DMS 273 (cell line): ENCODE data around the gene ECEL1.

Experiments
- DNase-seq: peaks from one replicate; lab custom pipeline; 2025; ENCODE audit not compliant: unreplicated experiment; lab: John Stamatoyannopoulos, UW

ECEL1 gene

DNA sequence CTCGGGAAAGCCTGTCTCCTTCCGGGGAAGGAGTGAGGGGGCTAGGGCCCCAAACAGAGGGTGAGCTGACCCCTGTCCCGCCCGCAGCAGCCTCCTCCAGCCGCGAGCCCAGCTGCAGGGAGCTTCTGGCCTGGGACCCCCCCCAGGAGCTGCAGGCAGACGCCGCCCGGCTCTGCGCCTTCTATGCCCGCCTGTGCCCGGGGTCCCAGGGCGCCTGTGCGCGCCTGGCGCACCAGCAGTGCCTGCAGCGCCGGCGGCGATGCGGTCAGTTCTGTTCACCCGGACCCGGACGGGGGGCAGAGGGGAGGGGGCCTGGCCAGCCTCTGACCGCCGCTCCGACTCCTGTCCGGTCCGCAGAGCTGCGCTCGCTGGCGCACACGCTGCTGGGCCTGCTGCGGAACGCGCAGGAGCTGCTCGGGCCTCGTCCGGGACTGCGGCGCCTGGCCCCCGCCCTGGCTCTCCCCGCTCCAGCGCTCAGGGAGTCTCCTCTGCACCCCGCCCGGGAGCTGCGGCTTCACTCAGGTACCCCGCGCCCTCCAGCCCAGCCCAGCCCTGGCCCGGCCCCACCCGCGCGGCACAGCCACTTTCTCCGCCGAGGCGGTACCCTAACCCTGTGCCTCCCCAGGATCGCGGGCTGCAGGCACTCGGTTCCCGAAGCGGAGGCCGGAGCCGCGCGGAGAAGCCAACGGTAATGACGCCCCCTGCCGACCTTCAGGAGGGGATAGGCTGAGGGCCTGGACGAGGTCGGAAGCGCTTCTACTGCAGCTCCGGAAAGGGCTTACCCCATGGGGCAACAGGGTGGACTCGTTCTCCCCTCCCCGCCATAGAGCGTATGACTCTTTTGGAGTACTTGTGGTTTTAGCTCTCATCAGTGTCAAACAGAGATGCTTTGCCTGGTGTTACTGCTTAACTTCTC lies 36.3 kb upstream of the ECEL1 start:
- peak; percentile 88 for DNase-seq

DNA sequence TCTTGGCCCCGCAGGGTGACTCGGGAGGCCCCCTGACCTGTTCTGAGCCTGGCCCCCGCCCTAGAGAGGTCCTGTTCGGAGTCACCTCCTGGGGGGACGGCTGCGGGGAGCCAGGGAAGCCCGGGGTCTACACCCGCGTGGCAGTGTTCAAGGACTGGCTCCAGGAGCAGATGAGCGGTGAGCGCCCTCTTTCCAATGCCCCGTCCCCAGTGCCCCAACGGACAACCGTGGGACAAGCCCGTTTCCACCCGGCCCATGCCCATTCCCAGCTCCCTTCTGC lies 35.7 kb upstream of the ECEL1 start:
- DNase-seq: peak; percentile 70

DNA sequence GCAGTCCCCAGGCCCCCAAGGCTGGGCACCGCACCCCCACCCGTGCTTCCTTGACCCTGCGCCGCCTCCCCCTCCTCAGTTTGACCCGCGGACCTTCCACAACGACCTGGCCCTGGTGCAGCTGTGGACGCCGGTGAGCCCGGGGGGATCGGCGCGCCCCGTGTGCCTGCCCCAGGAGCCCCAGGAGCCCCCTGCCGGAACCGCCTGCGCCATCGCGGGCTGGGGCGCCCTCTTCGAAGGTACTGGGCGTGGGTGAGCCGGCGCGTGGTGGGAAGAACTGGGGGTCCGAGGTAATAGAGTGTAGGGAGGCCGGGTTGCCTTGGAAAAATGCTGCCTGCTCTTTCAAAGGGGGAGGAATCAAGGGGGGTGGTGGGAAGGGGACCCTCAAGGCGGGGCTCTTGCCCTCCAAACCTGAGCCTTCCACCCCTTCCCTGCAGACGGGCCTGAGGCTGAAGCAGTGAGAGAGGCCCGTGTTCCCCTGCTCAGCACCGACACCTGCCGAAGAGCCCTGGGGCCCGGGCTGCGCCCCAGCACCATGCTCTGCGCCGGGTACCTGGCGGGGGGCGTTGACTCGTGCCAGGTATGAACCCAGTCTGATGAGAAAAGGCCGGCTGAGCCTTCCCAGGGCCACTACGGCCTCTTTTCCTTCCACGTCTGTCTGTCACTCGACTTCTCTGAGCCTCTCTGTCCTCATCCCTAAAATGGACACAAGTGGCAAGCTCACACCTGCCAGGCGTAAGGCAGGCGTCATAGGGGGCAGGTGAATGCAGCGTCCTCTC lies 35.2 kb upstream of the ECEL1 start:
- DNase-seq: peak; percentile 64

DNA sequence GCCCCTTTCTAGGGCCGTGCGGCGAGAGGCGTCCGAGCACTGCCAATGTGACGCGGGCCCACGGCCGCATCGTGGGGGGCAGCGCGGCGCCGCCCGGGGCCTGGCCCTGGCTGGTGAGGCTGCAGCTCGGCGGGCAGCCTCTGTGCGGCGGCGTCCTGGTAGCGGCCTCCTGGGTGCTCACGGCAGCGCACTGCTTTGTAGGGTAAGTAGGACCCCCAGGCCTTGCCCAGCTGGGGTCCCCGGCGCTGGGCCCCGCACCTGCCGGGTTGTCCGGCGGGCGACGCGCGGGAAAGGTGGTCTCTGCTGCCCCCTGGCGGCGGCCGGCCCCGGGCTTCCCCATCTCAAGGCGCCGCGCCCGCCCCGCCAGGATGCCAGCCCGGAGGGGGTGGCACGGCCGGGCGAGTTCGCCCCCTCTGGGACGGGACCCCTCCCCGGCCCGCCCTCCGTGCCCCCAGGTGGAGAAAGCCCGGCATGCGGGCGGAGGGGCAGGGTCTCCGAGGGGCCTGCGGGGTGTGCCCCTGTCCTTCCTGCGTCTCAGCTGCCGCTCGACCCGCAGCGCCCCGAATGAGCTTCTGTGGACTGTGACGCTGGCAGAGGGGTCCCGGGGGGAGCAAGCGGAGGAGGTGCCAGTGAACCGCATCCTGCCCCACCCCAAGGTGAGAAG lies 34.5 kb upstream of the ECEL1 start:
- DNase-seq: peak; percentile 75

DNA sequence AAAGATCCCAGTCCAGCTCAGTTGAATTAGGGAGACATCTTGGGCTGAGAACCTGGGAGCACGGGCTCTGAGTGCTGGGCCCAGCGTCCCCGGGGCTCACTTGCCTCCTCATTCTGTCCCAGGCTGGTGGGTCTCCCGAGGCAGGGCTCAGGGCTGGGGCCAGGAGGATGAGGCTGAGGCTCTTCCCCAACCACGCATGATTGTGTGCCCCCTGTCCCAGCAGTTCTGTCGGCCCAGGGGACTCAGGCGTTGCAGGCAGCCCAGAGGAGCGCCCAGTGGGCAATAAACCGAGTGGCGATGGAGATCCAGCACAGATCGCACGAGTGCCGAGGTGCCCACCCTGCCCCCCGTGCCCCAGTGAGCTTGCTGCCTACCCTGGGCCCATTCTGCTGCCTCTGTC lies 33.5 kb upstream of the ECEL1 start:
- DNase-seq: no peak

- DNase-seq: no peak
These were observed 32.9 kb upstream of the ECEL1 start for GRCh38 chr2:232520489-232520888.

- no peak for DNase-seq
These were observed 32.2 kb upstream of the ECEL1 start, which contains the start of gene PRSS56 for GRCh38 chr2:232519581-232520438. PRSS56 (plus strand) TSS chr2:232520388; CDS start chr2:232520599, 211 bp downstream.

- DNase-seq: no peak
These were observed 31.2 kb upstream of the ECEL1 start for GRCh38 chr2:232518844-232519243.

DNA sequence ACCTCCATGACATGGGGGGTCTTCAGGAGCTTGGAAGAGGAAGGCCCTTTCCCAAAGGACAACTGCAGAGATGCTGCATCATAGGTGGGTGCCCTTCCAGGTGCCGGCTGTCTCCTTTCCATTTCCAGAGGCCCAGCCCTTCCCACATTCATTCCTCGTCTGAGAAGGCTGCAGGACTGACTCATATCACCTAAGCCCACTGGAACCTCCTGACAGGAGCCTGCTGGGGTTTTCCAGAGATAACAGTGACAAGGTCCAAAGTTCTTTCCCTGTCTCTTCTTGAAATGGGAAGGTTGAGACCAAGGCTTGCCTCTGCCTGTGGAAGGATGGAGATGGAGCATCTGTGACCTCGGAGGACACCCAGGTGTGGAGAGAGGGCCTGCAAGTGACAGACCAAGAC lies 28.9 kb upstream of the ECEL1 start:
- no peak for DNase-seq

- DNase-seq: no peak
These were observed 28.0 kb upstream of the ECEL1 start for GRCh38 chr2:232515639-232516038.

- DNase-seq: no peak
These were observed 25.7 kb upstream of the ECEL1 start for GRCh38 chr2:232513353-232513752.

- no peak for DNase-seq
These were observed 25.0 kb upstream of the ECEL1 start for GRCh38 chr2:232512602-232513001.

- no peak for DNase-seq
These were observed 23.8 kb upstream of the ECEL1 start for GRCh38 chr2:232511336-232511890.

GRCh38 chr2:232508251-232508650 lies 20.6 kb upstream of the ECEL1 start:
- no peak for DNase-seq

DNA sequence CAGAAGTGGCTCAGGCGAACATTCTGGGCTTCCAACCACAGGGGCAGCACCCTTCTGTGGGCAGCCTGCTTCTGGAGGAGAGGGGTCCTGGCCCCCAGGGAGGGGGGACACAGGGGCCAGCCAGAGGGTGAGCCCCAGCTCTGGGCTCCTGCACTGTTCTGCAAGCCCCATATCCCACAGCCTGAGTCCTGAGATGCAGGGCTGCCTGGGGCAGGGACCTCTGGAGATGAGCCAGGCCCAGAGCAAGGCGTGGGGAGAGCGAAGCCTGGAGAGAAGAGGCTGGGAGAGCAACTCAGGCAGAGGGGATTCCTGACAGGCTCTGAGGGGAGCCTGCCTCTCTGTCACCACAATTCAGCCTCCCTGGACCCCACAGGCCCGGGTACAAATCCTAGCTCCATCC lies 19.1 kb upstream of the ECEL1 start:
- no peak for DNase-seq

- no peak for DNase-seq
These were observed 18.2 kb upstream of the ECEL1 start for GRCh38 chr2:232505856-232506255.

DNA sequence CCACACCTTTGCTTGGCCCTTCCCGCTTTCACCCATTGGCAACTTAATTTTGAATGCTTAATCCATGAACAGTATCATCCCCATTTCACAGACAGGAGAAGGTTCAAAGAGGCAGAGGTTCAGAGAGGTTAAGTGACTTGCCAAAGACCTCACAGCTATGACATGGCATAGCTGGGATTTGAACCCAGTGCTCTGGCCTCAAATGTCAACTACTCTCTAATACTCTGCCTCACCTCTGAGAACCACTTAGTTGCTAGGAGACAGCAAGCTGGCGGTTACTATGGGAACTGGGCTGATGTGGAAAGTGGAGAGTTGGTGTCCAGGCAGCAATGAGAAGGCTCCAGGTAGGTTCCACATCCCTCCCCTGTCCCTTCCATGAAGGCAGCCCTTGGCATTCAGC lies 16.8 kb upstream of the ECEL1 start:
- peak; percentile 75 for DNase-seq

- no peak for DNase-seq
These were observed 16.2 kb upstream of the ECEL1 start for GRCh38 chr2:232503809-232504323.

DNA sequence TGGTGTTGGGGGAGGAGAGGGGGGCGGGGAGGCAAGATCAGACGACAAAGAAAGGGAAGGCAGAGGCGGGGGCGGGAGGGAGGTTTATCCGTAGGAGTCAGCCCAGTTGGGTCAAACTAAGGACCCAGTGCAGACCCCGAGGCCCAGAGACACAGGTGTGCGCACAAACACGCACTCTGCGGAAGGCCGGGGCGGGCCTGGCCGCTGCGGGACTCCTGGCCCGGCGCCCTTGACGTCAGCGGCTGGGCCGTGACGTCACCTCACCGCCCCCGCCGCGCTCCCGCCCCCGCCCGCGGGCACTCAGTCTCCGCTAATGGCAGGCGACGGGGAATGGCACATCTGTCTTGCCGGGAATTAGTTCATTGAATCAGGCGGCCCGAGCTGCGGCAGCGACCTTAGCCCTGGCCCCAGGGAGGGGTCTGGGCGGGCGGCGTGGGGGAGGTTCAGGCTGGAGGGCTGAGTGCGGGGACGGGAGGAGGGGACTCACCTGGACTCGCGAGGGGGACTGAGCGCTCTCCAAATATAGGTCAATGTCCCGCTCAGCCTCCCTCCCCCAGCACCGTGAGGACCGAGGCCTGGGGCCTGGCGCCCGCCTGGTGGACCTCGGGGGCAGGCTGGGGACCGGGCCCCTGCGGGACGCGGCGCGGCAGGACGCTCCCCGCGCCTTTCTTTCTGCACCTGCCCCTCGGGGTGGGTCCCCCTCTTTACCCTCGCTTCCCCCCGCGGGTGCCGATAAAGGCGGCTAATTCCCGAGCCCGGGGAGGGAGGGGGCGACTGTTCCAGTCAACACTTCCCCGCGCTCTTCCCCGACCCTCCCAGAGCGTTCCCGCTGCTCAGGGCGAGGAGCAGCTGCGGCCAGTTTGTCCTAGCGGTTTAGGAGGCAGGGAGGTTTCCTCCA lies 15.5 kb upstream of the ECEL1 start:
- DNase-seq: peak; percentile 73
